Activated CD4-positive, alpha-beta T cell treated with anti-CD3 and anti-CD28 coated beads for 48 hours (primary cell): ENCODE measurements around the gene PPP3R2.
"Not testable (repeated sequence)": the region's sequence is repeated elsewhere in the genome, so short reads cannot be mapped to it uniquely, and the experiment has no call there.

Experiments used
- DNase-seq: peaks from one replicate; pipeline ENCODE4 v3.0.0-alpha.2; 2020

PPP3R2 gene

DNA sequence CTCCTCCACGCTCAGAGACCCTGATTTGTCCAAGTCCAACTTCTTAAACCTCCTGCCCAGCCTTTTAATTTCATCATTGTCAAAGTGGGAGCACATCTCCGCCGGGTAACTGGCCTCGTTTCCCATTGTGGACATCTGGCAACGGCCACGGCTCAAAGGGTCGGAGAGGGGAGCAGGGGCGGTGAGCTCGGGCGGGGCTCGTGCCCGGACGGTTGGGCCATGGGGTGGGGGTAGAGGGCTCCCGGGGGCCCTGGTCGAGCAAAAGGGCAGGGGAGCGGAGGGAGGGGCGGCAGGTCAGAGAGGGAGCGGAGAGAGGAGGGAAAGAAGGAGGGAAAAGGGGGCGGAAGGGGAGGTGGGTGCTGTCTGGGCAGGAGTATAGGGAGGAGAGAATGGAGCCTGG, at the start of gene PPP3R2:
TSS of gene PPP3R2 (minus strand) at position 174 of the 400 bp plus-strand sequence. CDS start at position 126, 48 bp downstream.
- DNase-seq = no peak

DNA sequence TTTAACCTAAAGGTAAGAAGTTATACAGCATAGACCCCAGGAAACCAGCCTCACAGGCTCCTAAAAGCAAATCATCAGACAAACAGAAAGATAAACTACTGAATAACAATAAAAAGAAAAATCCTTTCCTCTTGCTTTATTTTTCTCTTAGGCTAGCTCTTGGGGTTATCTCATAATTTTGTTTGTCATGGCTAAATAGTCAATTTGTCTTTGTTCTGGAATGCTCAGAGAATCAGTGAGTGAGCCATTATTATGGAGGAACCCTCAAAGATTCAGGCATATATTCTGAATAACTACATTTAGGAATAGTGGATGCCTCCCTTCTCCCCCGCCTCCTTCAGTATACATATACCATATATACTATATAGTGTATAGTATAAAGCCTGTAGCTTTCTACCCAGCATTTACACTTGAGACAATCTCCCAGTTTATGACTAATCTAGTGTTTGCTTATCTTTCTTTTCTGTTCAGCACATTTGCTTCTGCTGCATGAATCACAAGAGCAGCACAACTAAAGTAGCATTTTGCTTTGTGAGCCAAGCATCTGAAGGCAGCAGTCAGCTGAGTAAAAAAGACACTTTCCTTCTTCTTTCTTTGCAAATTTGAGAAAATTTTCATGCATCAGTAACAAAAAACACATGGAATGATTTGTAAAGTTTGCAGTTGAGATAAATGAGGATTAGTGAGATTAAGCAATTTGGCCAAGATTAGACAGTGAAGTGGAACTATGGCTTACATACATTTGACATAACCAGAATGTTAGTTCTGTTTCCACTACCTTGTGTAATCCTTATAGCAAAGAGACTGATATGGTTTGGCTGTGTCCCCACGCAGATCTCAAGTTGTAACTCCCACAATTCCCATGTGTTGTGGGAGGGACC, 45.3 kb upstream of the PPP3R2 start:
- DNase-seq = no peak

DNA sequence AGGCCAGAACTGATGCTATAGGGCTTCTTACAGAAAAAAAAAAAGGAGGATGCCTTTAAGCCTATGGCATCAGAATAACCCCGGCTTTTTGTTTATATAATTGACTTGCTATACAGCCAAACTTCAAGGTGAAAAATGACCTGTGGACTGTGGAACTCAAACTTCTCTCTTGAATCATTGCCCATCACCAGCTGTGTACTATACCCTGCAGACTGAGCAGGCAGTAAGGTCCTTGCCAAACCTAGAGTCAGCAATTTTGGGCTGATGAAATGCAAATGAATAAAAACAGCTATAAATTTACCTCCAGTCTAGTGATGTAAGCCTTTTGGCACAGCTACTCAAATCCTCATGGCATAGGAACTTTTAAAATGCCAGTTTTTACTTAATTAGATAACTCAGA, 44.5 kb upstream of the PPP3R2 start:
- no peak for DNase-seq

- no peak for DNase-seq
Observed at GRCh38 chr9:101636247-101636646, 41.5 kb upstream of the PPP3R2 start.

DNA sequence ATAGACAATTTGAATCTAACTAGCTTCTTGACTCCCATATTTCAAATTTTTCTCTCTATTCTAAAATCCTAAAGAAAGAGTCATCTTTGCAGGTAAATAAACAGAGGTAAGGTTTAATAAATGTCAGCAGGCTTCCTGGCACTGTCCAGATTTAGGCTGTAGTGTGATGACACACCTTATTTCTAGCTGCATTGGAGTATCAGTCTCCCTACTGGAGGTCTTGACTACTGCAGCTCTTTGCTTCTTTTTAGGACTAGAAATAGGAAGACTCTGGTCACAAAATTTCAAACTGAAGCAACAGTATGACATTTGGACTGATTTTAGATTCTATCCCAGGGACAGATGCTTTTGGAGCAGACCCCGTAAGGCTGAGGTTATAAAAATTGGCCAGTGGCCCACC, 40.7 kb upstream of the PPP3R2 start:
- DNase-seq = no peak

DNA sequence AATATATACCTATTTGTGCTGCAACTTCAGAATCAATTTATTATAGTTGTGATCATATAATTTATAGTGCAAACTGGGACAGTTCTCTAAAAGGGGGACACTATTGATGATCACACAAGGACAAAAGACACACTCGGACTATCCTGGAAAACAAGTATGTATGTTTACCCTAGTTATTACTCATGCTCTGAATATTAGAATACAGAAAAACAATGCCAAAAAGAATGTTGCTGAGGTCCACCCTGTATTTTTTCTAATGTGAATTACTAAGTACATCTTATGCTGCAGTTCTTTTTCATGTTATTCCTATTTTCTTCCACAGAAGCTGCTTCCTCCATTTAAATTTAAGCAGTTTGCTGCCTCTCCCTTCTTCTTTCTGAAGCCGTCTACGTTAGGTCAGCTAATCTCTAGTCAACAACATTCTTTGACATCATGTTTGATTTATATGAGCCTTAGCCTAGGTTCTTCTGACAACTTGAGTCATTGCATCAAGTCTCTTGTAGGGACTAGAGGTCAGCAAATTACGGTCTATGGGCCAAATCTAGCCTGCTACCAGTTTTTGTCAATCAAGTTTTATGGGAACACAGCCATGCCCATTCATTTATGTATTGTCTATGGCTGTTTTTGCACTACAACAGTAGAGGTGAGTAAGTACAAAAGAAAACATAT, 40.1 kb upstream of the PPP3R2 start:
- DNase-seq = no peak

GRCh38 chr9:101632611-101633010, 37.8 kb upstream of the PPP3R2 start:
- no peak for DNase-seq

DNA sequence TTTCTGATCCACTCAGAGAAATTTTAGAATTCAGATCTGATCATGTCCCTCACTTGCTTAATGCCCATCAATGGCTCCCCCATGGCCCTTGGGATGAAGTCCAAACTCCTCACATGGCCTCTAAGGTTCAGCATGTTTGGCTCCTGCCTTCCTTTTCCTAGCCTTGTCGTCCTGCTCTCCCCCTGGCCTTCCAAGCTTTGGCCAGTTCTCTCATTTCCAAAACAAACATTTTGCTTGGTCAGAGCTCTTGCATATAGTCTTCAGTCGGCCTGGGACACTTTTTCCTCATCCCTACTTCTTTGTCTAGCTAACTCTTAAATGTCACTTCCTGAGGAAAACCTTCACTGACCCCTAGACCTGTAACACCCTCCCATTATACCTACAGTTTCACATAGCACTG, 37.1 kb upstream of the PPP3R2 start:
- DNase-seq = no peak

- DNase-seq = no peak
Observed at GRCh38 chr9:101629636-101630035, 34.9 kb upstream of the PPP3R2 start.

- no peak for DNase-seq
Observed at GRCh38 chr9:101628173-101628572, 33.4 kb upstream of the PPP3R2 start.

DNA sequence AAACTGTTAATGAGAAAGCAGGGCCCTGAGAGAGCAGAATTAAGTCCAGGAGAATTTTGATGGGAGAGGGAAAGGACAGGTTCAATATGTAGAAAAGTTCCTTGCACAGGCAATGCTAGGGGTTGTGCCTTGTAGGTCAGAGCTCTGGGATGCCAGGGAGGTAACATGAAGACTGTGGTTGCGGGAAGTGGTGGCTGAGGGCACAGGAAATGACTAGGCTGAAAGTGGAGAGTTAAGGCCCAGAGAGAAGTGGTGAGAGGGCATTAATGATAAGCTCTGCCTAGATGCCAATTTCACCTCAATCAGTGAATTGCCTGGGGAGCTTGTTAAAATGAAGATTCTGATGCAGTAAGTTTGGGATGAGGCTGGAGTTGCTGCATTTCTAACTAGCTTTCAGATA, 31.5 kb upstream of the PPP3R2 start:
- DNase-seq = peak; percentile 7

DNA sequence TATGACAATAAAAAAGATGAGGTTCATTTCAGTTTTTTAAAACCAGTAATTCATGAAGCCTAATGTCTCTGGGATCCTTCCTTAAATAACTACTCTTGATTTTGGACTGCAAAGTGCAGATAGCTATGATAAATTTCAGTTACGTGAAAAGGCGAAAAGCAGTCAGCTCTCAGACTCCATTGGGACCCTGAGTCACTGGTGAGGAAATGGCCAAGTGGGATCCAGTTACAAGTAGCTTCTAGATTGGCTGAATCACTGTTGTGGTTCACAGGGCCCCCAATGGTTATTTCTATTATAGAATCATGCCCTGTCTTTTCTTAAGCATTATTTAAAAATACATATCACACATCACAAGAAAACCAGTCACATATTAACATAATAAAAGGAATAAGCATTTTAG, 31.1 kb upstream of the PPP3R2 start:
- DNase-seq = no peak

DNA sequence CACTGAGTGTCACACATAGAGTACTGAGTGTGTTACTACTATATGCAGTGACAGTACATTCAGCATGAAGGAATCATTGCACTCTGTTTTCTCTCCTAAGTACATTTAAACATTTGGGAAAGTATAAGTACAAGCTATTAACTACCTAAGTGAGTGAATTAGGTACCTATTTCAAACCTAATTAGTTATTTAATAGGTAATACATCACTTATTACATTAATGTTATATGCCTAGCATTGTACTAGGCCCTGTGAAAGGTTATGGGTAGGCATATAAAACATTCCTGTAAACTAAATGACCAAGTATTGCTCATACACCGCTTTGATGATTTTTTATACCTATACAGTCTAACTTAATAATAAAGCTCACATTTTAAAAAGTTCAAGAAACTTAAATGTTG, 25.7 kb upstream of the PPP3R2 start:
- DNase-seq = no peak

DNA sequence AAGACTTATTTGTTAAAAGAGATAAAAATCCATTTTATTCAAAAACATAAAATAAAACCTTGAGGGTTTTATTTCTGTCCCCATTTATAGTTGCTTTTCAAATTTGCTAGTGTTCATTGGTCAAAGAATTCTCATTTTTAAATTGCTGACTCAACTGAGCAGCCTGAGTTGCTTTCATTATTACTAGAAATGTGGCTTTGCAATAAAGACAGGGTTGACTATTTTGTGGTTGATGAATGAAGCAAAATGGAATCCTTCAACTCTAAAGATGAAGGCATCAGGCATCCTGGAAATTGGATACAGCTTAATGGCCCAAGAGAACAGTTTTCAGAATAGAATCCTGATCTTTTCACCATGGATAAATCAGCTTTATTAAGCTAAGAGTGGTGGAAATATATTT, 23.9 kb upstream of the PPP3R2 start:
- no peak for DNase-seq

GRCh38 chr9:101605547-101605946, 10.8 kb upstream of the PPP3R2 start:
- no peak for DNase-seq

- no peak for DNase-seq
Observed at GRCh38 chr9:101604296-101604695, 9.5 kb upstream of the PPP3R2 start.

DNA sequence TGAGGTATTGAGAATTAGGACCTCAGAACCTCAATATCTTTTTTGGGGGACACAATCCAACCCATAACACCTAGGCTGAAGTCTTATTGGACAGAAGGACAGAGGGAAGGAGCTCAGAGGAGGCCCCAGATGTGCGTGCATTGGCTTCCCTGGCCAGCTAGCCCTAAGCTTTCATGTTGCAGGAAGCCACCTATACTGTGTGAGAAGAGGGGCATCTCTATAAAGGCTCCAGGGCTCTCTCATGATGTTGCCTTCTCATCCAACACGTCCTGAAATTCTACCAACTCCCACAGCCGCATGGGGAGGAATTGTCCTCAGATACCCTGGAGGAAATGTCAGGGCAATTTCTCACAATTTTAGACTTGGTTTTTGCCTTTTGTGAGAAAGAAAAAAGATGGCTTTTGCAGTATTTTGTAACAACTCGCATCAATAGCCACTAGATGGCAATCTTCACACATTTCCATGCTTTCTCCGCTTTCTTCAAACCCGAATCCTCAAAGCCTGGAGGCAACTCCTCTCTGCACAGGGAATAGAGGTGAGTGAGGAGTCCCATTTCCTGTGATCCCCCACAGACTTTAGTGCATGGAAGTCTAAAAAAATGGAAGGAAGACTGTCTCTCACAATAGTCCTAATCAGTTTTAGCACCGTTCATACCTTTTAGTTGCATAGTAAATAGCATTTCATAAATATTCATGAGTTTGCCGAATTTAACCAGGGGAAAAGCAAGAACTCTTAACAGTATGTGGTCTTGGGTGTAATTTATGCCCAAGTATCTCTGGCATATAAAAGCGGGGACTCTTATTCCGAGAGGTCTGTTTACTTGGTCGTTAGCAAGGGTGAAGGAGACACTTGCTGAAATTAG, 7.4 kb upstream of the PPP3R2 start:
- no peak for DNase-seq

DNA sequence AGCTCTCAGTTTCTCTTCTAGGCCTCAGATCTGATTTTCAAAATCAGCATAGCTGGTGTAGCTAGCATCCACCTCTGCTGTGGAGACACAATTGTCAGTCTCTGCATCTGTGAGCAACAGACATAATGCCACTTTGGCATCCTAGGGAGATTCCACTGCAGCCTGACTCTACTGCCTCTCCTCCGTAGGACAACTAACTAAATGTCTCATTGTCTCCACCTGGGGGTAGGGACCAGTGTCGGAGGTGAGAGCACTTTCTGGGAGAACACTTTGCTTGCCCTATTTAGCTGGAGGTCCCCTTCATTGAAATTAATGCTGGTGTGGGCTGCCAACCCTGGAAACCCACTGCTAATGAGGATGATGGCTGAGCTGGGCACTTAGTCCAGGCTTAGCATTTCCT, 1.4 kb downstream of the PPP3R2 start:
- DNase-seq = no peak

- no peak for DNase-seq
Observed at GRCh38 chr9:101592788-101593187, 2.0 kb downstream of the PPP3R2 start.

GRCh38 chr9:101591787-101592446, 2.9 kb downstream of the PPP3R2 start:
- DNase-seq = no peak

DNA sequence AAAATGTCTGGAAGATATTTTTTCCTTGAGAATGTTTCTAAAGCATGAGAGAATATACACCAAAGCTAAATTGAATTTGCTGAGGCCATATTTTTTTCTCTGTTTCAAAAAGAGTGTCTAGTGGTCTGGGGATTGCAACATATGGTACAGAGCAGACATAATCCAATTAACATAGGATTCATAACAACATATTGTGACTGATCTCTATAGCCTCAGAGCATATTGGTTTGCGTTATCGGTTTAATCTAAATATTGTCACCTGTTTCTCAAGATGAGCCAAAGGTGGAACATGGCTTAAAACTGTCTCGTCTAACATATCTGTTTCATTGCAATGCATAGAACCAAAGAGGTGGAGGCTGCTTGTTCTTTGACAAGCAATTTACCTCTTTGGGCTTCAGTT, 3.9 kb downstream of the PPP3R2 start:
- DNase-seq = no peak

DNA sequence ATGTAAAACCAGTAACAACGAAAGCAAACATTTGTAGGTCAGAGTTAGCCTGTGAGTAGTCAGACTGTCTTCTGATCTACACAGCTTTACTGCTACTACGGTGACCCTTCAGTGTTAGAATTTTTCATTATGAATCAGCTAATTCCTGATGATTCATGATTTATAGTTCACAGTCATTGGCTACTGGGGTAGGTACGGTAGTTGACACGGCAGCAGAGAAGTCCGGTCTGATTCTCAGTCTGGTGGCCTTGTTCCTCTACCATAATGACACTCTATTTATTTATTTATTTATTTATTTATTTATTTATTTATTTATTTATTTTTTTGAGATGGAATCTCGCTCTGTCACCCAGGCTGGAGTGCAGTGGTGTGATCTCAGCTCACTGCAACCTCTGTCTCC, 4.7 kb downstream of the PPP3R2 start:
- DNase-seq = not testable (repeated sequence)
